ENCODE data around the gene MKLN1. TPM values are rescaled to one million over a fixed set of nuclear protein-coding genes. Genes with fewer than 3 reads are reported as not detected.

The MKLN1 gene
- total RNA-seq, 1 experiment from 2014 or later = 34.3 TPM

DNA sequence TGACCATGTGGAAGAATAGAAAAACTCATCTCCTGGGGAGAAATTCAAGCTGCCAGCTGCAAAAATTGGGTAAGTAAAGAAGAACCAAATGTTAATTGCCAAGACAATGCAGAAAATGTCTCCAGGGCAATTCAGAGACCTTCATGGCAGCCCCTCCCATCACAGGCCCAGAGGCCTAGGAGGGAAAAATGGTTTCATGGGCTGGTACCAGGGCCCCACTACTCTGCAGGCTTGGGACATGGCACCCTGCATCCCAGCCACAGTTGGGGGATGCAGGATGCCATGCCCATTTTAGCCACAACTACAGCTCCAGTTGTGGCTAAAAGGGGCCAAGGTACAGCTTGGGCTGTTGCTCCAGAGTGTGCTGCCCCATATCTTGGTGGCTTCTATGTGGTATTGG is 20.9 kb upstream of the MKLN1 start:
- no peaks in the 10 kb centered on the region for H4K20me1 ChIP-seq (ENCODE audit: control insufficient read depth, insufficient read depth, insufficient read length)
- no peak overlapping the region for H2BK12ac ChIP-seq (ENCODE audit: insufficient read length, low read depth, low read length)
- no peaks in the 10 kb centered on the region for H3K79me2 ChIP-seq (ENCODE audit: insufficient read depth, low read length)
- no peak overlapping the region for H3T11ph ChIP-seq (ENCODE audit: low read length)
- H3K23ac ChIP-seq (ENCODE audit: insufficient read length, low read depth, low read length) = no peak overlapping the region
- H3K9me3 Mint-ChIP-seq = peaks cover 40 to 52% of the 10 kb centered on the region in 2 experiments
- H2BK15ac ChIP-seq (ENCODE audit: low read depth, low read length) = no peak overlapping the region
- H3K4me1 Mint-ChIP-seq = peaks cover 6 to 12% of the 10 kb centered on the region in 2 experiments
- H4K8ac ChIP-seq (replicated peaks; ENCODE audit: insufficient read length, low read depth, low read length) = no peak overlapping the region
- H3K36me3 Mint-ChIP-seq (ENCODE audit: insufficient read depth in 1 of 3, low read depth in 3 of 3) = peaks cover 24 to 41% (median 29%) of the 10 kb centered on the region in 3 experiments
- H3K27ac Mint-ChIP-seq = no peak overlapping the region
- H3K4me1 ChIP-seq (ENCODE audit: insufficient read depth, low read length) = no peaks in the 10 kb centered on the region
- no peak overlapping the region for H3K27ac ChIP-seq (ENCODE audit: insufficient read length, low read depth, low read length)
- H4K91ac ChIP-seq (ENCODE audit: insufficient read length, low read depth, low read length) = no peak overlapping the region
- peaks cover 2% of the 10 kb centered on the region; the same call in 1 of the 2 replicates for H3K27me3 Mint-ChIP-seq (ENCODE audit: low read depth)
- no peak overlapping the region for H3K4me2 ChIP-seq (ENCODE audit: insufficient read depth, insufficient read length, low read length)
- no peaks in the 10 kb centered on the region for H3K79me1 ChIP-seq (ENCODE audit: insufficient read depth, low read depth, low read length, poor library complexity, severe bottlenecking)
- H3K9me3 ChIP-seq (ENCODE audit: control insufficient read depth, low read depth, low read length) = peaks cover 10% of the 10 kb centered on the region
- H3K18ac ChIP-seq (ENCODE audit: insufficient read length, low read depth, low read length) = no peak overlapping the region
- no peak overlapping the region for H4K5ac ChIP-seq (ENCODE audit: insufficient read length, low read depth, low read length)
- H3K23me2 ChIP-seq (ENCODE audit: insufficient read length, low read depth, low read length, poor library complexity, severe bottlenecking) = no peaks in the 10 kb centered on the region
- TF ChIP-seq, protein P1, sequence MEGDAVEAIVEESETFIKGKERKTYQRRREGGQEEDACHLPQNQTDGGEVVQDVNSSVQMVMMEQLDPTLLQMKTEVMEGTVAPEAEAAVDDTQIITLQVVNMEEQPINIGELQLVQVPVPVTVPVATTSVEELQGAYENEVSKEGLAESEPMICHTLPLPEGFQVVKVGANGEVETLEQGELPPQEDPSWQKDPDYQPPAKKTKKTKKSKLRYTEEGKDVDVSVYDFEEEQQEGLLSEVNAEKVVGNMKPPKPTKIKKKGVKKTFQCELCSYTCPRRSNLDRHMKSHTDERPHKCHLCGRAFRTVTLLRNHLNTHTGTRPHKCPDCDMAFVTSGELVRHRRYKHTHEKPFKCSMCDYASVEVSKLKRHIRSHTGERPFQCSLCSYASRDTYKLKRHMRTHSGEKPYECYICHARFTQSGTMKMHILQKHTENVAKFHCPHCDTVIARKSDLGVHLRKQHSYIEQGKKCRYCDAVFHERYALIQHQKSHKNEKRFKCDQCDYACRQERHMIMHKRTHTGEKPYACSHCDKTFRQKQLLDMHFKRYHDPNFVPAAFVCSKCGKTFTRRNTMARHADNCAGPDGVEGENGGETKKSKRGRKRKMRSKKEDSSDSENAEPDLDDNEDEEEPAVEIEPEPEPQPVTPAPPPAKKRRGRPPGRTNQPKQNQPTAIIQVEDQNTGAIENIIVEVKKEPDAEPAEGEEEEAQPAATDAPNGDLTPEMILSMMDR (conservative IDR thresholded peaks at IDR 0.05) = no peak
- no peak for DNase-seq
- H3K27me3 ChIP-seq (ENCODE audit: insufficient read depth, low read length) = no peaks in the 10 kb centered on the region
- H2AFZ ChIP-seq (ENCODE audit: low read length) = no peak overlapping the region
- no peak overlapping the region for H3K14ac ChIP-seq (ENCODE audit: insufficient read depth, low read length)
- H3K56ac ChIP-seq (ENCODE audit: insufficient read length, low read depth, low read length) = no peak overlapping the region
- no peak overlapping the region for H2AK5ac ChIP-seq (ENCODE audit: insufficient read length, low read length)
- no peak overlapping the region for H2BK20ac ChIP-seq (ENCODE audit: low read depth, low read length, poor library complexity, severe bottlenecking)
- H2BK120ac ChIP-seq (ENCODE audit: low read depth, low read length, poor library complexity, severe bottlenecking) = no peak overlapping the region
- no peak overlapping the region for H2BK5ac ChIP-seq (ENCODE audit: insufficient read length, low read length)
- H3K9ac ChIP-seq (ENCODE audit: extremely low read depth, insufficient read length, low read length) = no peak overlapping the region
- H3K4me3 Mint-ChIP-seq = no peak overlapping the region
- H3K4ac ChIP-seq (ENCODE audit: low read depth, low read length) = no peak overlapping the region
